H9 (cell line): Measurements from ENCODE around the gene TIMM13. TPM values are rescaled to one million over a fixed set of nuclear protein-coding genes. Genes with fewer than 3 reads are reported as not detected.

ENCODE experiments used
- DNase-seq: peaks from one replicate; pipeline ENCODE4 v3.0.0-alpha.2; 2017
- H2AFZ ChIP-seq: one replicate; pipeline ENCODE4 v1.6.1; 2013; ENCODE audit warnings: mild to moderate bottlenecking, low read length, control low read depth, moderate library complexity
- H2AK5ac ChIP-seq: 2 replicates; pipeline ENCODE4 v1.6.1; 2013; ENCODE audit warnings: low read length, control low read depth, mixed read lengths; ENCODE audit not compliant: insufficient read length
- H2BK120ac ChIP-seq: one replicate; pipeline ENCODE4 v1.6.1; 2013; ENCODE audit warnings: low read depth, mild to moderate bottlenecking, low read length, control low read depth, inconsistent platforms; ENCODE audit not compliant: poor library complexity, severe bottlenecking
- H2BK12ac ChIP-seq: 2 replicates; pipeline ENCODE4 v1.6.1; 2013; ENCODE audit warnings: low read length, control low read depth, mixed read lengths, low read depth; ENCODE audit not compliant: insufficient read length
- H2BK15ac ChIP-seq: 2 replicates; pipeline ENCODE4 v1.6.1; 2013; ENCODE audit warnings: low read depth, low read length, control low read depth
- H2BK20ac ChIP-seq: one replicate; pipeline ENCODE4 v1.6.1; 2013; ENCODE audit warnings: low read depth, mild to moderate bottlenecking, low read length, control low read depth, inconsistent platforms; ENCODE audit not compliant: poor library complexity, severe bottlenecking
- H2BK5ac ChIP-seq: 2 replicates; pipeline ENCODE4 v1.6.1; 2013; ENCODE audit warnings: low read length, control low read depth, mixed read lengths; ENCODE audit not compliant: insufficient read length
- H3K14ac ChIP-seq: 2 replicates; pipeline ENCODE4 v1.6.1; 2013; ENCODE audit warnings: low read length, control low read depth; ENCODE audit not compliant: insufficient read depth
- H3K18ac ChIP-seq: 2 replicates; pipeline ENCODE4 v1.6.1; 2013; ENCODE audit warnings: low read depth, mild to moderate bottlenecking, mixed read lengths, low read length, control low read depth; ENCODE audit not compliant: insufficient read length
- H3K23ac ChIP-seq: 2 replicates; pipeline ENCODE4 v1.6.1; 2013; ENCODE audit warnings: low read length, control low read depth, mixed read lengths, low read depth; ENCODE audit not compliant: insufficient read length
- H3K23me2 ChIP-seq: 2 replicates; pipeline ENCODE4 v1.6.1; 2013; ENCODE audit warnings: low read depth, mild to moderate bottlenecking, mixed read lengths, low read length, control low read depth; ENCODE audit not compliant: insufficient read length, poor library complexity, severe bottlenecking
- H3K27ac ChIP-seq: 2 replicates; pipeline ENCODE4 v1.5.1; 2013; ENCODE audit warnings: low read length, control low read depth, mixed read lengths, low read depth; ENCODE audit not compliant: insufficient read length
- H3K27me3 ChIP-seq: 2 replicates; pipeline ENCODE4 v1.6.1; 2013; ENCODE audit warnings: low read length, control low read depth, inconsistent platforms; ENCODE audit not compliant: insufficient read depth
- H3K4ac ChIP-seq: 2 replicates; pipeline ENCODE4 v1.6.1; 2013; ENCODE audit warnings: low read depth, mild to moderate bottlenecking, control low read depth, inconsistent platforms, low read length, moderate library complexity
- H3K4me1 ChIP-seq: 2 replicates; pipeline ENCODE4 v1.6.1; 2013; ENCODE audit warnings: low read length, control low read depth, inconsistent platforms; ENCODE audit not compliant: insufficient read depth
- H3K4me2 ChIP-seq: 2 replicates; pipeline ENCODE4 v1.6.1; 2013; ENCODE audit warnings: low read length, control low read depth, mixed read lengths; ENCODE audit not compliant: insufficient read length, insufficient read depth
- H3K56ac ChIP-seq: 2 replicates; pipeline ENCODE4 v1.6.1; 2013; ENCODE audit warnings: low read depth, mild to moderate bottlenecking, mixed read lengths, low read length, control low read depth; ENCODE audit not compliant: insufficient read length
- H3K79me1 ChIP-seq: 2 replicates; pipeline ENCODE4 v1.6.1; 2013; ENCODE audit warnings: low read depth, mild to moderate bottlenecking, moderate library complexity, low read length, control low read depth, inconsistent platforms; ENCODE audit not compliant: insufficient read depth, poor library complexity, severe bottlenecking
- H3K79me2 ChIP-seq: 2 replicates; pipeline ENCODE4 v1.6.1; 2013; ENCODE audit warnings: low read length, control low read depth, inconsistent platforms; ENCODE audit not compliant: insufficient read depth
- H3K9ac ChIP-seq: 2 replicates; pipeline ENCODE4 v1.6.1; 2013; ENCODE audit warnings: low read length, control low read depth, mixed read lengths; ENCODE audit not compliant: insufficient read length; ENCODE audit errors: extremely low read depth
- H3K9me3 ChIP-seq: one replicate; pipeline ENCODE4 v1.6.1; 2013; ENCODE audit warnings: low read depth, low read length, inconsistent platforms; ENCODE audit not compliant: control insufficient read depth
- H3T11ph ChIP-seq: one replicate; pipeline ENCODE4 v1.6.1; 2013; ENCODE audit warnings: mild to moderate bottlenecking, low read length, control low read depth, inconsistent platforms
- H4K20me1 ChIP-seq: one replicate; pipeline ENCODE4 v1.6.1; 2013; ENCODE audit not compliant: control insufficient read depth, insufficient read length, insufficient read depth
- H4K5ac ChIP-seq: 2 replicates; pipeline ENCODE4 v1.6.1; 2013; ENCODE audit warnings: low read depth, mild to moderate bottlenecking, mixed read lengths, low read length, control low read depth; ENCODE audit not compliant: insufficient read length
- H4K8ac ChIP-seq: replicated peaks from 2 replicates; pipeline ENCODE4 v1.6.1; 2013; ENCODE audit warnings: low read length, control low read depth, mixed read lengths, low read depth; ENCODE audit not compliant: insufficient read length
- H4K91ac ChIP-seq: 2 replicates; pipeline ENCODE4 v1.6.1; 2013; ENCODE audit warnings: low read depth, mild to moderate bottlenecking, moderate library complexity, mixed read lengths, low read length, control low read depth; ENCODE audit not compliant: insufficient read length
- H3K27ac Mint-ChIP-seq, 3 experiments: 2 replicates in 2 of 3; 3 replicates in 1 of 3; pipeline ENCODE4 v1.8.0; 2020 to 2021; ENCODE audit warnings: mixed read lengths in 3 of 3, mild to moderate bottlenecking in 1 of 3, moderate library complexity in 1 of 3
- H3K27me3 Mint-ChIP-seq: 2 replicates; pipeline ENCODE4 v1.8.0; 2021; ENCODE audit warnings: low read depth, mild to moderate bottlenecking, moderate library complexity, mixed read lengths
- H3K36me3 Mint-ChIP-seq, 3 experiments: 2 replicates in 2 of 3; 3 replicates in 1 of 3; pipeline ENCODE4 v1.8.0; 2020 to 2021; ENCODE audit warnings: low read depth in 3 of 3, mixed read lengths in 3 of 3; ENCODE audit not compliant: insufficient read depth in 1 of 3
- H3K4me1 Mint-ChIP-seq, 2 experiments: 2 replicates each; pipeline ENCODE4 v1.8.0; 2020; ENCODE audit warnings: mixed read lengths in 2 of 2
- H3K4me3 Mint-ChIP-seq, 2 experiments: 2 replicates in 1 of 2; 3 replicates in 1 of 2; pipeline ENCODE4 v1.8.0; 2020 to 2021; ENCODE audit warnings: mild to moderate bottlenecking in 2 of 2, mixed read lengths in 2 of 2, moderate library complexity in 1 of 2
- H3K9me3 Mint-ChIP-seq, 2 experiments: 2 replicates in 1 of 2; 3 replicates in 1 of 2; pipeline ENCODE4 v1.8.0; 2020; ENCODE audit warnings: mild to moderate bottlenecking in 2 of 2, mixed read lengths in 2 of 2, moderate library complexity in 1 of 2
- WGBS: extraction: QIAGEN DNeasy Blood & Tissue Kit; methylation state at CpG from one replicate; pipeline ENCODE4 v1.1.7; 2013; ENCODE audit warnings: missing lambda C conversion rate, low lambda C conversion rate, mixed read lengths; ENCODE audit not compliant: insufficient read length; ENCODE audit errors: extremely low coverage; 5-methylcytosine and 5-hydroxymethylcytosine counted together
- total RNA-seq: library from RNA; stranded (reverse); gene quantifications from 2 replicates; pipeline ENCODE4 v1.2.1, GENCODE V29; 2021
- TF ChIP-seq, protein P1 (sequence below): fragments of 200-600 bp; sonication (generic); conservative IDR thresholded peaks from 3 replicates; pipeline ENCODE4 v1.8.0; 2021; ENCODE audit warnings: antibody characterized with exemption, mild to moderate bottlenecking

TIMM13 gene
- total RNA-seq, 1 experiment from 2014 or later, result 214 TPM

GRCh38 chr19:2454199-2454961 is 27.0 kb upstream of the TIMM13 start:
- Histone ChIP-seq H4K91ac (no peak overlapping the region), H3K4ac (no peak overlapping the region), H3K14ac (no peak overlapping the region), H3K18ac (no peak overlapping the region), H2BK5ac (no peak overlapping the region), H3T11ph (no peak overlapping the region), H3K56ac (no peak overlapping the region), H3K27me3 (no peaks in the 10 kb centered on the region), H2BK15ac (no peak overlapping the region), H3K4me2 (no peak overlapping the region), H4K5ac (no peak overlapping the region), H3K79me1 (peaks cover 8% of the 10 kb centered on the region), H2BK12ac (no peak overlapping the region), H2BK120ac (no peak overlapping the region), H3K23ac (no peak overlapping the region), H3K23me2 (peaks cover 2% of the 10 kb centered on the region), H2AK5ac (no peak overlapping the region), H4K8ac (no peak overlapping the region), H2BK20ac (no peak overlapping the region), H2AFZ (no peak overlapping the region), H4K20me1 (no peaks in the 10 kb centered on the region), H3K9me3 (no peaks in the 10 kb centered on the region), H3K27ac (no peak overlapping the region), H3K79me2 (peaks cover 30% of the 10 kb centered on the region; the same call in 1 of the 2 replicates), H3K9ac (no peak overlapping the region), H3K4me1 (no peaks in the 10 kb centered on the region; the same call in 1 of the 2 replicates)
- WGBS, result no CpG with 5 or more reads among the region's 19 CpGs
- no peaks in the 10 kb centered on the region for H3K9me3 Mint-ChIP-seq
- H3K27me3 Mint-ChIP-seq, result no peaks in the 10 kb centered on the region
- DNase-seq, result no peak
- peaks cover 0 to 9% (median 5%) of the 10 kb centered on the region in 3 experiments; a peak in 5 of 7 replicates for H3K36me3 Mint-ChIP-seq
- peak overlapping the region in 2 of 3 experiments; percentile 85 to 90; a peak in 4 of 7 replicates for H3K27ac Mint-ChIP-seq
- TF ChIP-seq, protein P1, sequence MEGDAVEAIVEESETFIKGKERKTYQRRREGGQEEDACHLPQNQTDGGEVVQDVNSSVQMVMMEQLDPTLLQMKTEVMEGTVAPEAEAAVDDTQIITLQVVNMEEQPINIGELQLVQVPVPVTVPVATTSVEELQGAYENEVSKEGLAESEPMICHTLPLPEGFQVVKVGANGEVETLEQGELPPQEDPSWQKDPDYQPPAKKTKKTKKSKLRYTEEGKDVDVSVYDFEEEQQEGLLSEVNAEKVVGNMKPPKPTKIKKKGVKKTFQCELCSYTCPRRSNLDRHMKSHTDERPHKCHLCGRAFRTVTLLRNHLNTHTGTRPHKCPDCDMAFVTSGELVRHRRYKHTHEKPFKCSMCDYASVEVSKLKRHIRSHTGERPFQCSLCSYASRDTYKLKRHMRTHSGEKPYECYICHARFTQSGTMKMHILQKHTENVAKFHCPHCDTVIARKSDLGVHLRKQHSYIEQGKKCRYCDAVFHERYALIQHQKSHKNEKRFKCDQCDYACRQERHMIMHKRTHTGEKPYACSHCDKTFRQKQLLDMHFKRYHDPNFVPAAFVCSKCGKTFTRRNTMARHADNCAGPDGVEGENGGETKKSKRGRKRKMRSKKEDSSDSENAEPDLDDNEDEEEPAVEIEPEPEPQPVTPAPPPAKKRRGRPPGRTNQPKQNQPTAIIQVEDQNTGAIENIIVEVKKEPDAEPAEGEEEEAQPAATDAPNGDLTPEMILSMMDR, result no peak
- H3K4me3 Mint-ChIP-seq, result peak overlapping the region; percentile 79 to 90
- peaks cover 8 to 22% of the 10 kb centered on the region in 2 experiments for H3K4me1 Mint-ChIP-seq
